Erythroblast (primary cell): ENCODE measurements around the gene STRIP2.
A peak's percentile ranks its signal among the peaks of the same experiment; 100 is the strongest.
"Not testable (repeated sequence)": the region's sequence is repeated elsewhere in the genome, so short reads cannot be mapped to it uniquely, and the experiment has no call there.

Experiments used
- DNase-seq, 2 experiments: peaks; one replicate each; lab custom pipeline; 2025; lab: John Stamatoyannopoulos, UW
- GATA1 ChIP-seq: IDR thresholded peaks from 2 replicates; pipeline ENCODE4 v1.6.1; 2011; ENCODE audit warnings: low read depth, mild to moderate bottlenecking, control low read depth, low read length, moderate library complexity
- POLR2A ChIP-seq: IDR thresholded peaks from 2 replicates; pipeline ENCODE4 v1.6.1; 2011; ENCODE audit warnings: mild to moderate bottlenecking, low read length

Gene STRIP2

DNA sequence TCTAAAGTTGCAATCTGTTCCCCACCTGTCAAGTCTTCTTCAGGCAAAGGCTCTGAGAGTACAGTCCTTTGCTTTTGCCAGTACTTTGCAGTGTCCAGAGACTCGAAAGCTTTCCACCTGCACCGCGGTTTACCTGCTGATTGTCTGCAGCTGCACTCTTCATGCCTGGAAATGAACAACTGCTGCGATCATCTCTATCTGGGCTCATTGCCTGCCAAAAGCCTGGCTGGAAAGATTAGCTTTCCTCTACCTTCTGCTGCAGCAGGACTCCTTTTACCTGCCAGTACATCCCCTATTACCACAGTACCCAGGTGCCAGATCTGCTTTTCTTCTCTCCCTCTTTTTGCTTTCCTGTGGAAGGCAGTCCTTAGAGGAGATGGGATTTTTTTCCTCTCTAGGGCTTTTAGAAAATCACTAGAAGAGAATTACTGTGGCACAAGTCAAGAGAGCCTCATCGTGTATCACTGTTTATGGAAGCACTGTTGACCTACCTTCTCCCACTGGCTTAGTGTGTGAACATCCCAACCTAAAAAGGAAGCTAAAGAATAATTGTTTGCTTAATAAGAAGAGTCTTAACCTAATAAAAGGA is 2.2 kb downstream of the STRIP2 start:
- TF ChIP-seq GATA1: no peak
- TF ChIP-seq POLR2A: peak; percentile 30
- DNase-seq: peak; percentile 25 to 41

DNA sequence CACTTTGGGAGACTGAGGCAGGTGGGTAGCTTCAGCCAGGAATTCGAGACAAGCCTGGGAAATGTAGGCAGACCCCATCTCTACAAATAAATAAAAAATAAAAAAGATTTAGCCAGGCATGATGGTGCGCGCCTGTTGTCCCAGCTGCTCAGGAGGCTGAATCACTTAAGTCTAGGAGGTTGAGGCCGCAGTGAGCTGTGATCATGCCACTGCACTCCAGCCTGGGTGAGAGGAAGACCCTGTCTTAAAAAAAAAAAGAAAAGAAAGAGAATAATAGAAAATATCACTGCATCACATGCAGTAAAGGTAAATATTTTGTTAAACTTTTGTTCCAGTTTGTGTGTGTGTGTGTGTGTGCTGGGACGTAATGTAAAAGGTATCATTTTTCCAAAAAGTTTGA is 3.0 kb downstream of the STRIP2 start:
- no peak for TF ChIP-seq GATA1
- no peak for TF ChIP-seq POLR2A
- DNase-seq: peak in 1 of 2 experiments; percentile 9

DNA sequence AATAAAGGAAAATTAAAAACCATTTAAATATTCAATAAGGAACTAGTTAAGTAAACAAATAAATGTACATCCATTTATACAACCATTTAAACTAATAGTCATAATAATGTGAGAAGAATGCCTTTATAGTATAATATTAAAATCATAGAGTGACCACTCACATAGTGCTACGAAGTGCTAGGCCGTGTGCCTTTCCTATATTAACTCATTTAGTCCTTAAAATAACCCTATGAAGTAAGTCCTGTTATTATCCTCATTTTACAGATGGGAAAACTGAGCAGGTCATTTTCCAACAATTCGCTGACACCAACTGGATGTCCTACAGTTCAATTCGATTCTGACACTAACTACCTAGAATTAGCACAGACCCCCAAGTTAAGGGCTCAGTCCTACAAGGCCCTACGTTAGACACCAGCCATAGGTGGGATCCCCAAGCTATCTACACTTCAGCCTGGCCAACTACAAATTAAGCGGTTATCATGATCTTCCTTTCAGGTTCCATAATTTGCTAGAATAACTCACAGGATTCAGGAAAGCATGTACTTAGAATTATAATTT is 4.1 kb downstream of the STRIP2 start:
- no peak for DNase-seq

DNA sequence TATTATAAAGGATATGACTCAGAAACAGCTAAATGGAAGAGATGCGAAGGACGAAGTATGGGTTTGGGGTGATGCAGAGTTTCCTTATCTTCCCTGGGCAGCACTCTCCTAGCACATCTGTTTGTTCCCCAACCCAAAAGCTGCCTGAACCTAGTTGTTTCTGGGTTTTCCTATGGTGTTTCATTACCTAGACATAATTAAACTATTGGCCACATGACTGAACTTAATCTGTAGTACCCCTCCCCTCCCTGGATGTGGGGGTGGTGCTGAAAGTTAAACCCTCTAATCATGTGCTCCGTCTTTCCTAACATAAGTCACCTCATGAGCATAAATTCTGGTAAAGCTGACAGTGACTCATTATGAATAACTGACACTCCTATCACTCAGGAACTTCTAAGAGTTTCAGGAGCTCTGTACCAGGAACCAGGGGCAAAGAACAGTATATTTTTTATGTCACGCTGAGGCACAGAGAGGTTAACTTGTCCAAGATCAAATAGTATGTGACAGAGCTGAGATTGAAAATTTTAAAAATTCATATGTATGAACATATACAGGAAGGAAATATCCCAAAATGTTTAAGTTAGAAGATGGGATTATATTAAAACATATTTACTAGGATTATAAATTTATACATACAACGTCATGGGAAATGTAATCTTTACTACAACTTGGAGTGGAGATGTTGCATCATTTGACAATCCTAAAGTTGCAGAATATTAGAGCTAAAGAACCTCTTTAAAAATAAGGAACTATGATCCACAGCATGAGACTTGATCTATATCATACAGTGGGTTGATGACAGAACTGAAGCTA is 4.8 kb downstream of the STRIP2 start:
- DNase-seq: peak; percentile 91
- peak; percentile 83 for TF ChIP-seq POLR2A
- peak; percentile 33 for TF ChIP-seq GATA1

More for the DNA sequence above, 4.1 kb downstream of the STRIP2 start:
- TF ChIP-seq POLR2A: no peak
- TF ChIP-seq GATA1: no peak

DNA sequence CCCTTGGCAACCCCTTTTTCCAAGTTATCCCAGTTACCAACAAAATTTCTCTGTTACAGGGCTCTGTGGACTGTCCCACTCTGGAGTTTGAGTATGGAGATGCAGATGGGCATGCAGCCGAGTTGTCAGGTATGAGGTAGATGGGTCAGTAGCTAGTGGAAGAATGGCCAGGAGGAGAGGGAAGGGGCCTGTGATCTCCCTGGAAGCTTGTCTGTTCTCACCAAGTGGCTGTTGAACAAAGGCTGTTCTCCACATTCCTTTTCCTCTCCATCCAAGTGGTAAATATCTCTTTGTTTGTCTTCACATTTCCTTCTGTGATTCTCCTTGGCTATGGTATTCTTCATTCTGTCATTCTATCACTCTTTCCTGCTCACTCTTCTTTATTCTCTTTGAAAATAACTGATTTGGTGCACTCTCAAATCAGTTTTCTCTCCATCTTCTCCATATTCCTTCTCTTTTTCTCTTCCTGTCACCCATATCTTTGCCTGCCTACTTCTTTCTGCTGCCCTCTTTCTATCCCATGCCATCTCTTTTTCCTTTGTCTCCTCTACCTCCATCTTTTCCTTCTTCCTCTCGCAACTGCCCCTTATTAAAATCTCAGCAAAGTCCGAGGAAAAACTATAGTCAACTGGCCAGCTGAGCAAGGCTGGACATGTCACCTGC is 5.9 kb downstream of the STRIP2 start:
- TF ChIP-seq GATA1: no peak
- no peak for TF ChIP-seq POLR2A
- no peak for DNase-seq

DNA sequence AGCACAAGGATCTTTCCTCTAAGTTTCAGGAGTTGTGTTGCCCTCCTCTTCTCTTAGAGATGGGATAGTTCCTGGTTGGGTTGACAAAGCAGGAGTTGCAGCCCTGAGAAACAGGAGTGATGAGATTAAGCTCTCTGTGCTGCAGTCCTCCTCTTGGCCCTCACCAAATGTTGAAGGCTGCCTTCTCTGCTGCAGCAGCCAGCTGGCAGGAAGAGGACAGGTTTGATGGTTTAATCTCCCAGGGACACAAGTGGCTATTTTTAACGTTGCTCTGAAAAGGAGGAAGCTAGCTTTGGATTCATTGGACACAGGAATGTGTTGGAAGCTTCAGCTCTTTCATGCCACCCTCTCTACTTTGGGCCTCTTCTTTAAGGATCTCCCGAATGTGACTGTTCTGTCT is 9.4 kb downstream of the STRIP2 start:
- TF ChIP-seq GATA1 (no peak), POLR2A (no peak)
- no peak for DNase-seq

DNA sequence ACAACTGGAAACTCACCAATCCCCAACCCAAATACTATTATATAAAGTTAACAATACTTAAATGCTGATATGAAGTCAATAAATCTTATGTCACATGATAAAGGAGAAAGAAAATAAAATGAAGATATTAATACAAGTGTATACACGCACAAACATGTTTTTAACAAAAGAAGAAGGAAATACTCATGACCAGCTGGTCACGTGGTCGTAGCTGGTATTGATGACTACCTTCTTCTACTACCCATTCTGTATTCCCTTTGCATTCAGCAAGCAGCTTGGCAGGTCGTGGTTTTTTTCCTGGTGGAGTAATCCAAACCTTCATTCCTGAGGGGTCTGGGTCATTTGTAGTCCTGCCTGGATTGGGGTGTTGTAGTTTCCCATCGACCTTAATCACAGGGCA is 10.5 kb downstream of the STRIP2 start:
- not testable (repeated sequence) for DNase-seq

DNA sequence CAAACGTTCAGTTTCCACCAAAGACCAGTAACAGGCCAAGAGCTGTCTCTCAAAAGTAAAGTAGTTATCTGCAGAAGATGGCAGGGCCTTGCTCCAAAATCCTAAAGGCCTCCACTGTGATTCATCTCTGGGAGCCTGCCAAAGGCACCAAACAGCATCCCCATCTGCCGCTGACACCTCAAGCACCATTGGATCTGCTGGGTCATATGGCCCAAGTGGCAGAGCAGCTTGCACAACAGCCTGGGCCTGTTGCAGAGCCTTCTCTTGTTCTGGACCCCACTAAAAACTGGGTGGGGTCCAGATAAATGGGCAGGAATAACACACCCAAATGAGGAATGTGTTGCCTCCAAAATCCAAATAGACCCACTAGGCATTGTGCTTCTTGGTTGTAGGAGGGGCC is 12.7 kb downstream of the STRIP2 start:
- DNase-seq: peak; percentile 4 to 50

DNA sequence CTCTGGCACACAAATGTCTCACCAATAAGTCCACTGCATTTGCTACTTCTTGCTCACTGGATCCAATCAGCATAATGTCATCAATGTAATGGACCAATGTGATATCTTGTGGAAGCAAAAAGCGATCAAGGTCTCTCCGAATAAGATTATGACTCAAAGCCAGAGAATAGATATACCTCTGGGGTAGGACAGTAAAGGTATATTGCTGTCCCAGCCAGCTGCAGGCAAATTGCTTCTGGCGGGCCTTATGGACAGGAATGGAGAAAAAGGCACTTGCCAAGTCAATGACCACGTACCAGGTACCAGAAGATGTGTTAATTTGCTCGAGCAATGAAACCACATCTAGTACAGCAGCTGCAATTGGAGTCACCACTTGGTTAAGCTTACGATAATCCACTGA is 13.2 kb downstream of the STRIP2 start:
- DNase-seq: not testable (repeated sequence)

DNA sequence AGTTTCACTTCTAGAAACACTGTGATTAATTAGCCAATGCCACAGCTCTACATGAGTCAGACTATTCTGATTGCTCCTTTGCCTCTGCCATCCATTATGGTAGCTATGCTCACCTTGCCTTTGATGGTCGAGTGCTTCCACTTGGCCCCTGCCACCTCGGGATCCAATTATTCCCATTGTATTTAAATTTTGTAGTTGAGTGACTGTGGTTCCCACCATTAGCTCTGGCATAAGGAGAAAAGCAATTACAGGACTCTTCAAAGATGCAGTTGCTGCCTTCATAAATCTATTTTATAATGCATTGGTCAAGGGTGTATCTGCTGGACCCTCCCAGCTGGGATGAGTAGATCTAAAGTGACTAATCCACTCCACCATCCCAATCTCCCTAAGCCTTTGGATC is 14.4 kb downstream of the STRIP2 start:
- DNase-seq: not testable (repeated sequence)

DNA sequence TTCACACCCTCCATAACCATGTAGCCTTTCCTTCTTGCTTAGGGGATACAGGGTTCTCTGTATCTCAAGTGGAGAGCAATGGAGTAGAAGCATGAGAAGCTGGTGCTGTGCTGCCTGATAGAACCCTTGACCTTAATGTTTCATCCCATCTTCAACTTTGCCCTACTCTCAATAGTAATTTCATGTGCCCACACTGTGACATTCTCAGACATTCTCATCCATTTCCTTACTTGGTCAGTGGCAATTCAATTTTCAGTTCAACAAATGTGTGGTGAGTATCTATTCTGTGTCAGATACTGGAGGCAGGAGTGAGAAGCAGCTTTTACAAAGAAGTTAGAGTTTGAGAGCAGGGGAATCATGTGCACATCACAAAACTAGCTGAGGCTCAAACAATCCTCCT is 16.1 kb downstream of the STRIP2 start:
- DNase-seq: no peak
- TF ChIP-seq GATA1 (no peak), POLR2A (no peak)

DNA sequence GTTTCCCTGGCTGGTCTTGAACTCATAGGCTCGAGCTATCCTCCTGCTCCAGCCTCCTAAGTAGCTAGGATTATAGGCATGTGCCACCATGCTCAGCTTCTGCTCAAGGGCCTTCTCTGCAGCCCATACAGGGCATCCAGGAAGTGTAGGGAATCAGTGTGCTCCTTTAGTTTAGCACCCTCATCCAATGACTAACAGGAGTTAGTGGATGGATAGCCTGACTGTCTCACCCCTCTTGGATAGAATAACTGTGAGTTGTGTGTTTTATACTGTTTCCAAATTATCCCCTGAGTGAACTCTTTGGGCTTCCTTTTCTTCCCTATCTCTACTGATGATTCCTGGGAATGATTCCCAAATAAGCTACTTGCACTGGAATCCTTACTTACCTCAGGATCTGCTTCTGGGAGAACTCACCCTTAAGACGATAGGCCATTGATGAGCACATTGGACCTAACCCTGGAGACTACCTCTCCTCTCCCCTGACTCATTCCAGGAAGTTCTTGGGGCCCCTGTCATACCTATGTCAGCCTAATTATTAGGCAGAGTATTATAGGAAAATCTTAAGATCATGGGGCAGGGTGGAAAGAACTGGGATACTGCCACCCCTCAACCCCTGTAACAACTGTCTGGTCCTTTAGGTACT is 18.5 kb downstream of the STRIP2 start:
- TF ChIP-seq POLR2A (no peak), GATA1 (no peak)
- no peak for DNase-seq

DNA sequence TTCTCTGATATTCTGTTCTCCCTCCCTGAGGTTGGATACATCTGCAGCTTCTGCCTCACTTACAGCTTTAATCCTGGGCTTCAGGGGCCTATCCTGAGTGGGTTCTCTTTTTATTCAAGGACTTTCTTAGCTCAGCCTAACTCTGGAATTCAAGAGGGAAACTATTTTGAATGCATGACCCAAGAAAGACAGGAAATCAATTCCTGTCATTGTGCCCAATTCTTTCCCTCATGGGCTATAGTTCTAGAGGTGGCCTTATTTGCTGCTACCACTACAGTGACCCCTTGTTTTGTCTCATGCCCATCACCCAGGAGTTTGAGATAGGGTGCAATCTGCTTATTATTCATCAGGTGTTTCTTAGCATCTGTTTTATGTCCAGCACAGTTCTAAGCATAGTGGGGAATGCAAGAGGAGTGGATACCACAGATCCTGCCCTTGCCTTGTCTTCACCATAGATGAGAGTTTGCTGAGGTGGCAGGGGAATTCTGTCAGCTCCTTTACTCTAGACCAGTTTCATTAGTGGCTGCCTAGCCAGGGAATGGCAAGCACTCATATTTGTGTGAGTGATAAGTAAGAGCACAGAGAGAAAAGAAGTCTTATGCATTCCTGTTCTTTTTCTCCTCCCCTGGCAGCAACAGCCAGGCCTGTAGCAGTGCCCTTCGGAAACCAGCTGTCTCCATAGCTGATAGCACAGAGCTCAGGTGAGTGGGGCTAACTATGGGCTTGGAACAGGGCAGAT is 19.4 kb downstream of the STRIP2 start:
- TF ChIP-seq POLR2A (no peak), GATA1 (no peak)
- no peak for DNase-seq

DNA sequence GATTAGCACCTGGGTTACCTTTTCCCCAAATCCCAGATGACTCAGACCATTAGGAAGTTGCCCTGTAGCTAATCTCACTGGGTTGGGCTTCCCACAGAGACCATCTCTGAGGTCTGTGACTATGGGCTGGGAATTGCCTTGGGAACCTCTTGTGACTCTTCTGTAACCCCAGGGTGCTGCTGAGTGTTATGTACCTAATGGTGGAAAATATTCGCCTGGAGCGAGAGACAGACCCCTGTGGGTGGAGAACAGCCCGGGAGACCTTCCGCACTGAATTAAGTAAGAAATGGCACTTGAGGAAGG is 20.0 kb downstream of the STRIP2 start:
- no peak for DNase-seq
- TF ChIP-seq GATA1: no peak
- TF ChIP-seq POLR2A: no peak
